ENCODE results near the gene KANSL1.
"Not testable (repeated sequence)": the region's sequence is repeated elsewhere in the genome, so short reads cannot be mapped to it uniquely, and the experiment has no call there.

The KANSL1 gene

GRCh38 chr17:46106966-46107644 lies 86.1 kb downstream of the KANSL1 start:
- no peak for DNase-seq

DNA sequence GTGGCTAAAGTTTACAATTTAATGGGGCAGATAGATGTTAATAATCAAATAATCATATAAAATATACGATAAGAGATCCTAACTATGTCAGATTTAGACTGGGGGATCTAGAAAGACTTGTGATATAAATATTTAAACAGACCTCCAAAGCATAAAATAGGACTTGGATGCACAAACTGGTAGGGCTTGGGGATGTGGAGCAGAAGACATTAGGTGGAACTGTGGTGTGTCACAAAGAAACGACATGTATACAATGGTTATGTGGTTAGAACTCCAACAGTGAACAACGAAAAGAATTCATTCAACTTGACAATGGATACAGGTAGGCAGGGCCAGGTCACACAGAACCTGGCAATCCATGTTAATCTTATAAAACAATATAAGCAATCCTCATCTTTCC lies 90.4 kb downstream of the KANSL1 start:
- not testable (repeated sequence) for DNase-seq

DNA sequence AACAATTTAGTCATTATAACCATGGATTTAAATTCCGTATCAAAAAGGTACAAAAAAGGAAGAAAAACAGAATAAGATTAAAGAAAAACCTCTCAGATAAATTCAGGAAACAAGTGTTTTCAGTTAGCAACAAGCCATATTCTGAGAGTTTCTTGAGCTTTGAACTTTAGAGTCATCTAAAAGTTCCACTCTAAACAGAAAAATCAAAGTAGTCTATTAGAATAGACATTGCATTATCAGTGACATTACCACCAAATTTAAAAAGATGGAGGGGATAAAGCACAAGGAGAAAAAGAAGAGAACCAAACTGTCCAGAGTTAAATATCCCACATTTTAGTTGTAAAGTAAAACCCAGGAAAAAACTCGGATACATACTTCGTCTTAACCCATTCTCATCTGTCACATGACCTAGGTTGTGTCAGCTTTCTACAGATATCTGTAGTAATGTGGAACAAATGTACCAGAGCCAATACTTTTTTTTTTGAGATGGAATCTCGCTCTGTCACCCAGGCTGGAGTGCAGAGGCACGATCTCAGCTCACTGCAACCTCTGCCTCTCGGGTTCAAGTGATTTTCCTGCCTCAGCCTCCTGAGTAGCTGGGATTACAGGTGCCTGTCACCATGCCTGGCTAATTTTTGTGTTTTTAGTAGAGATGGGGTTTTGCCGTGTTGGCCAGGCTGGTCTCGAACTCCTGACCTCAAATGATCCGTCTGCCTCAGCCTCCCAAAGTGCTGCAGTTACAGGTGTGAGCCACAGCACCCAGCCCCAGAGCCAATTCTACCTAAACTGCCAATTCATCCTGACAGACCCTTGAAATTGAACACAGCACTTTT lies 91.2 kb downstream of the KANSL1 start:
- not testable (repeated sequence) for DNase-seq

DNA sequence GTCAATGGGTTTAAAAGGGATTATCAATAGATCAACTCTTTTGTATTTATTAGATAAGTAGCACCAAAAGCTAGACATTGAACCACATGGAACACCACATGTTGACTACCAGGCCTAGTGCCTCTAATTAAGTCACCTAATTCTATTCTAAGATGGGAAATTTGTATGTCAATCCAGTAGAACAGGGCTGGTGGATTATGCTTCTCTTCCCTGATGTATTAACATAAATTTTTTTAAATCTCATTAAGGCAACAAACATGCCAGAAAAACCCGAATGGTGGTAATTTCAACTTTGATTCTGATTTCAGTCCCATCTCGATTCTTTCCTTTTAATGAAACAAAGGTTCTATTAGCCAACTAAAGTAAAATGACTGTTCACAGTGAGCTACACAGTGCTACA lies 92.6 kb downstream of the KANSL1 start:
- DNase-seq: no peak

DNA sequence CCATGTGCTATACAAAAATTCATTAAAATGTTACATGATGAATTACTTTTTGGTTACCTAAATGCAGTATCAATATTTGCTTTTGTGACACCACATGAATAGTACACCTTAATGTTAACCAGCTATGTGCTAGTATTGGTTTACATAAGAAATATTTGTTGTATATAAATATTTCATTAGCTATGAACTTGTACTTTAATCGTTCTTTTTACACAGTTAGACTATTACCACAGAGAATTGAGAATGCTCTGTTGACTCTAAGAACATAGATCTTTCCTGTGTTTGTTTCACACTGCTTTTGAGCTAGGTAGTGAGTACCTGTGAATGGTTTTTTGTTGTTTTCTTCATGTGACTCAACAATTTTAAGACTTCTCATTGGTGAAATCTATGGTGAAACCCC lies 93.4 kb downstream of the KANSL1 start:
- no peak for DNase-seq

GRCh38 chr17:46097497-46097896 lies 95.7 kb downstream of the KANSL1 start:
- DNase-seq: no peak

DNA sequence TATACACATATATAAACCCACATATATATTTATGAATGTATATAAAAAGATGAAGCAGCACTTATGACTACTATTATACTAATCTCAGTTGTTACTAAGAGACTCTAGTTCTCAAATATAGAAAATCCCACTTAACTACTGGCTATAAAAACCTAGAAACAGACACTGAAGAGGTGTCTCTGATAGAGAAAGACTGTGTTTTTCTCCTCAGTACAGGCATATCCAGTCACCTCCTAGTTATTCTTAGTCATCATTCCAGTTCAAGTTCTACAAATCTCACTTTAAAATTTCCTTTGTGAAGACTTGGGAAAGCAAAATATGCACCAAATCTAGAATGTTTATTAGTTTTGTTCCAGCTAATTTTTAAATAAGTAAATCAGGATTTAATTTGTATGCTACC lies 100.2 kb downstream of the KANSL1 start:
- no peak for DNase-seq

DNA sequence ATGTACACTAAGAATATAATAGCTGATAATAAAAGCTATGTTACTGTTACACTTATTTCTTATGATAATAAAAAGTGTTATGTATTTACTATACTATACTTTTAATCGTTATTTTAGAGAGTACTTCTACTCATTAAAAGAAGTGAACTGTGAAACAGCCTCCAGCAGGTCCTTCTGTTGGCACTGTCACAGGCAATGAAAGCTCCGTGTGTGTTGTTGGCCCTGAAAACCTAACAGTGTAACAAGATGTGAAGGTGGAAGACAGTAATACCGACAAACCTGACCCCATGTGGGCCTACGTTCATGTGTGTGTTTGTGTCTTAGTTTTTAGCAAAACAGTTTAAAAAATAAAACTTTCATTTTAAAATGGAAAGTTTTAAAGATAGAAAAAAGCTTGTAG lies 102.4 kb downstream of the KANSL1 start:
- no peak for DNase-seq

GRCh38 chr17:46089389-46089965 lies 103.8 kb downstream of the KANSL1 start:
- DNase-seq: no peak

DNA sequence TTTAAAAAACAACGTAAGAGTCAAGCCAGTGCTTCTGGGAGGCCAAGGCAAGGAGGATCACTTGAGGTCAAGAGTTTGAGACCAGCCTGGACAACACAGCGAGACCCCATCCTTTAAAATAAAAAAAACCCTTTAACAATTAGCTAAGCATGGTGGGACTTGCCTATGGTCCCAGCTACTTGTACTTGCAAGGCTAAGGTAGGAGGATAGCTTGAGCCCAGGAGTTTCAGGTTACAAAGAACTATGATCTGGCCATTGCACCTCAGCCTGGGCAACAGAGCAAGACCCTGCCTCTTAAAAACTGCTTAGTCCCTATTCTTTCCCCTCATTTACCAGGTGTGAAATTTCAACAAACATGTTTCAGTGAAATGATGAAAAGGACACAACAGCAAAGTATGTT lies 104.6 kb downstream of the KANSL1 start:
- no peak for DNase-seq

- DNase-seq: not testable (repeated sequence)
These were observed 105.4 kb downstream of the KANSL1 start for GRCh38 chr17:46087871-46088270.

DNA sequence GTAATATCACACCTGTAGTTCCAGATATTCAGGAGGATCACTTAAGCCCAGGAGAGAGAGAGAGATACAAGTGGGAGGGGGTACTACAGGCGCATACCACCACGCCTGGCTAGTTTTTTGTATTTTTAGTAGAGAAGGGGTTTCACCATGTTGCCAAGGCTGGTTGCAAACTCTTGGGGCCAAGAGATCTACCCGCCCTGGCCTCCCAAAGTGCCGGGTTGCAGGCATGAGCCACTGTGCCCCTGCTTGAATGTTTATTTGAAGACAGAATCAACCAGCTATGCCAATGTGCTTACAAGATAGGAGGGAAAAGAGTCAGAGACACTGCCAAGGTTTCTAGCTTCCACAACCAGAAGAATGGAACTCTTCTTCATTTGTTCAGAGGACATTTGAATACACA lies 106.4 kb downstream of the KANSL1 start:
- DNase-seq: no peak

GRCh38 chr17:46085522-46085921 lies 107.7 kb downstream of the KANSL1 start:
- DNase-seq: no peak

- DNase-seq: no peak
These were observed 111.0 kb downstream of the KANSL1 start for GRCh38 chr17:46082257-46082656.

- no peak for DNase-seq
These were observed 112.3 kb downstream of the KANSL1 start for GRCh38 chr17:46081018-46081320.

- no peak for DNase-seq
These were observed 112.9 kb downstream of the KANSL1 start for GRCh38 chr17:46080118-46081017.

DNA sequence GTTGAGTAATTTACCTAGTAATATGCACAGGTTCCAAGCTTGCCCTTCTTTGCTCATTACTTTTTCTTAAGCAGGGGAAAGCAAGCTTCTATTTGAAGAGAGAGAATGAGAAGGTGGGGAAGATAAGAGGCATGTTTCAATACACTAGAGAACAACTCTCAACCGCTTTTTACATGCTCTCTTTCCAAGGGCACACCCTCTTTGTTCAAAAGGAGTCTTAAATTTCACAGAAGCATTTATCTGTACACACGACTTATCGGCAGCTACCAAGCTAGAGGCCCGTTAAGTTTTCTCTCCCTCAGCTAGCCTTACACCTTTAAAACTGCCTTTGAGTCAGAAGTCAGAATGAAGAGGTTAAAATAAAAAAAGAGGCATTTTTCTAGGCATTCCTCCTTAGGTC lies 114.6 kb downstream of the KANSL1 start:
- DNase-seq: no peak

DNA sequence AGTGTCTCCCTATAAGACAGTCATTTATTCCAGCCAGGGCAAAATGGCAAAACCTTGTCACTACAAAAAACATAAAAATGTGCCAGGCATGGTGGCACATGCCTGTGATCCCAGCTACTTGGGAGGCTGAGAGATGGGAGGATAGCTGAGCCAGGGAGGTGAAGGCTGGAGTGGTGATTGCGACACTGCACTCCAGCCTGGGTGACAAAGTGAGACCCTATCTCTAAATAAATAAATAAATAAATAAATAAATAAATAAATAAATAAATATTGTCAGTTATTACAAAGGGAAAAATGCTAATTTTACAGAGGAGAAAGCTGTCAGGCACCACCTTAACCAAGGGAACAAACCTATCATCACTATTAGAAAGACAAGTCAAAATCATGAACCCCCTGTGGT lies 118.7 kb downstream of the KANSL1 start:
- no peak for DNase-seq

- DNase-seq: no peak
These were observed 120.2 kb downstream of the KANSL1 start for GRCh38 chr17:46072998-46073397.

- DNase-seq: no peak
These were observed 121.4 kb downstream of the KANSL1 start for GRCh38 chr17:46071796-46072195.

DNA sequence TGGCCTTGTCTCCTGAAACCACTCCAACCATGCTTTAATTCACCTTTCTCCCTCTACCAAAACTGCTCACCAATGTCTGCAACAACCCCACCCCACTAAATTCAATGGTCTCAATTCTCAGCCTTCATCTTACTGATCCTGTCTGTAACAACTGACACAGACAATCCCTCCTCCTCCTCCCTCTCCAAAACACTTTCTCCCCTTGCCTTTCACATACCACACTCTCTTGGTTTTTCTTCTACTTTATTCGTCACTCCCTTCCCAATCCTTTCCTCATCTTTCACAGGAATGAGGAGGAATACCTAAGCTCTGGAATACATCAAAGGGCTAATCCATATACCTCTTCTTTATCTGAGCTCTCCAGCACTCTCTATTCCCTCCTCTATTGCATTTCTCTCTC lies 128.8 kb downstream of the KANSL1 start:
- no peak for DNase-seq

GRCh38 chr17:46063241-46063640 lies 130.0 kb downstream of the KANSL1 start:
- no peak for DNase-seq

DNA sequence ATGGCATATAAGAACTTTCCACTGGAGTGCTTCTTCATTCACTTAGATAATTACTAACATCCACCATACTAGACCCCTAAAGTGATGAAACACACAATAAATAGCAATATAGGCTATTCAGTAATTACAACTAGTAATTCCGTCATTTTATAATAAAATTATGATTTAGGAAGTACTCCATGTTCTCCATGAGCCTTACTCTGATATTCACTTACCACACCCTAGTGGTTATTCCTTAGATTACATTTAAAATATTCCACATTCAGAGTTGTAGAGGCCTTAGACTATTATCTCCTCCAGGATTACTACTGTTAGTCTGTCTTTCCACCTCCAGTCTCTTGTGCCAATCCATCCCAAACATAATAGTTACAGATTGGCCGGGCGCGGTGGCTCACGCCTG lies 131.8 kb downstream of the KANSL1 start:
- DNase-seq: no peak
